Measurements from ENCODE around the gene ALG9.

DNA sequence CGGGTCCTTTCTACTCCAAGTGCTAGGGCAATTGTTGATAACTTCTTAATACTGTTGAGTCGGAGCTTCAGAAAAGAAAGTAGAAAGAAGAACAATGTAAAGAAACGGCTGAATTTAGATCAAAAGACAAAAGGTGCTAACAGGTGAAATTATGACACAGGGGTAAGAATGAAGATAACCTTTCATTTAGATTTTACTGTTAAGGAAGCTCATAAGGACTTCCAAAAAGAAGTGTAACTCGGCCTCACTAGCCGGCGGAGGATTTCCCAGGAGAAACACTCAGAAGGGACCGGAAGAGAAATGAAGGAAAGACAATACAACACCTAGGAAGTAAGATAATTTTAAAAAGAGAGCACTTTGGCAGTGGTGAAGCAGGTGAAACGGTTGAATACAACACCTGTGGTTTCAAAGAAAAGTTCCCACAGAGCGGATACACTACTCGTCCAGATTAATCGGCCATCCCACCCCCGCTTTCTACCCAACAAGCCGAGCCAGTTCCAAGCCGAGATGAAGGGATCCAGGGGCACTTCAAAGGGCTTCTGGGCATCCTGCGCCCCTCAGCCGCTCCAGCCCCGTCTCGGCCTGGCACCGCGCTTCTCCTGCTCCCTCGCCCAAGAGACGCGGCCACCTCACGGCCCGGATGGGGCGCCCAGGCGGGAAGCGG, 105.9 kb downstream of the ALG9 start:
- TF ChIP-seq FOS (IDR thresholded peaks at IDR 0.05; ENCODE audit: borderline replicate concordance, extremely low read depth, insufficient read length) (no peak), RCOR1 (conservative IDR thresholded peaks at IDR 0.05; ENCODE audit: low read depth, low read length) (no peak), POLR2A (IDR thresholded peaks at IDR 0.05; ENCODE audit: low read depth, low read length) (no peak), POLR2AphosphoS5 (IDR thresholded peaks at IDR 0.05; ENCODE audit: low read length) (no peak), SRF (IDR thresholded peaks at IDR 0.05; ENCODE audit: low read depth in 2 of 2, low read length in 2 of 2) (no peak), NR2C2 (IDR thresholded peaks at IDR 0.05; ENCODE audit: borderline replicate concordance, control insufficient read depth, insufficient read length, low read depth) (no peak), FOXM1 (IDR thresholded peaks at IDR 0.05; ENCODE audit: low read depth, low read length) (no peak), RBBP5 (conservative IDR thresholded peaks at IDR 0.05) (no peak)
- TF ChIP-seq, protein P1, sequence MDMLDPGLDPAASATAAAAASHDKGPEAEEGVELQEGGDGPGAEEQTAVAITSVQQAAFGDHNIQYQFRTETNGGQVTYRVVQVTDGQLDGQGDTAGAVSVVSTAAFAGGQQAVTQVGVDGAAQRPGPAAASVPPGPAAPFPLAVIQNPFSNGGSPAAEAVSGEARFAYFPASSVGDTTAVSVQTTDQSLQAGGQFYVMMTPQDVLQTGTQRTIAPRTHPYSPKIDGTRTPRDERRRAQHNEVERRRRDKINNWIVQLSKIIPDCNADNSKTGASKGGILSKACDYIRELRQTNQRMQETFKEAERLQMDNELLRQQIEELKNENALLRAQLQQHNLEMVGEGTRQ (IDR thresholded peaks at IDR 0.05; ENCODE audit: borderline replicate concordance, low read depth, low read length), result no peak

Data from GM12878 (cell line).